ENCODE results near the gene UGT1A3. TPM values are rescaled to one million over a fixed set of nuclear protein-coding genes. Genes with fewer than 3 reads are reported as not detected.
"Not testable (repeated sequence)": the region's sequence is repeated elsewhere in the genome, so short reads cannot be mapped to it uniquely, and the experiment has no call there.

UGT1A3 gene
- total RNA-seq, 1 donor from 2014 or later: not detected

GRCh38 chr2:233718552-233718951 is 10.3 kb upstream of the UGT1A3 start, which contains the start of gene UGT1A4:
Gene UGT1A4, plus strand, starts transcription at chr2:233718736. Its CDS starts 85 bp downstream, at chr2:233718821.
- no peak for DNase-seq (ENCODE audit: low read depth)
- H3K36me3 ChIP-seq (ENCODE audit: control insufficient read depth, insufficient read depth, low read length): no peaks in the 10 kb centered on the region
- no peak within 1 kb of the TSS for H3K4me3 ChIP-seq (ENCODE audit: low read depth, low read length)
- H3K27me3 ChIP-seq (ENCODE audit: control insufficient read depth, insufficient read depth, low read length): no peaks in the 10 kb centered on the region
- no peak for TF ChIP-seq CTCF (IDR thresholded peaks at IDR 0.05; ENCODE audit: insufficient read depth, low read length, poor library complexity, severe bottlenecking)

DNA sequence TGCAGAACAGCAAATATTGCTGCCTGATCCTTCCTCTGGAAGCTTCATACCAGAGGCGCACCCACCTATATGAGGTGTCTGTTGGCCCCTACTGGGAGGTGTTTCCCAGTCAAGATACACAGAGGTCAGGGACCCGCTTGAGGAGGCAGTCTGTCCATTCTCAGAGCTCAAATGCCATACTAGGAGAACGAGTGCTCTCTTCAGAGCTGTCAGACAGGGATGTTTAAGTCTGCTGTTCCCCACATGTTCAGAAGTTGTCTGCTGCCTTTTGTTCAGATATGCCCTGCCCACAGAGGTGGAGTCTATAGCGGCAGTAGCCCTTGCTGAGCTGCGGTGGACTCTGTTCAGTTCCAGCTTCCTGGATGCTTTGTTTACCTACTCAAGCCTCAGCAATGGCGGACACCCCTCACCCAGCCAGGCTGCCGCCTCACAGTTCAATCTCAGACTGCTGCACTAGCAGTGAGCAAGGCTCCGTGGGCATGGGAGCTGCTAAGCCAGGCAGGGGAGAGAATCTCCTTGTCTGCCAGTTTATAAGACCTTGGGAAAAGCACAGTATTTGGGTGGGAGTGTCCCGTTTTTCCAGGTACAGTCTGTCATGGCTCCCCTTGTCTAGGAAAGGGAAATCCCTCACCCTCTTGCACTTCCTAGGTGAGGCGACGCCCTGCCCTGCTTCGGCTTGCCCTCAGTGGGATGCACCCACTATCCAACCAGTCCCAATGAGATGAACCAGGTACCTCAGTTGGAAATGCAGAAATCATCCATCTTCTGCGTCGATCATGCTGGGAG is 8.2 kb downstream of the UGT1A3 start:
- DNase-seq (ENCODE audit: low read depth); H3K27me3 ChIP-seq (ENCODE audit: control insufficient read depth, insufficient read depth, low read length); H3K36me3 ChIP-seq (ENCODE audit: control insufficient read depth, insufficient read depth, low read length); H3K4me3 ChIP-seq (ENCODE audit: low read depth, low read length): not testable (repeated sequence)

DNA sequence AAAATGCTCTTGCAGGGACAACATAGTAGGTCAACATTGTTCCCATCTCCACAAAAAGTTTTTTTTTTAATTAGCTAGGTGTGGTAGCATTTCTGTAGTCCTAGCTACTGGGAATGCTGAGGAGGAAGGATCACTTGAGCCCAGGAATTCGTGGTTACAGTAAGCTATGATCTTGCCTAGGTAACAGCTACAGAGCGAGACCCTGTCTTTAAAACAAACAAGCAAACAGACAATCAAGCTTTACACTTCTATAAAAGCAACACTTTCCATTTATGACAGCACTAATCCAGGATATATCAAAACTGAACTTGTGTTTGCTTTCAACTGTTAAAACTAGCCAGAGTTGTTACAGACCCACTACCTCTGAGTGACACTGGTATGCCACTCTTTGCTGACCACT is 12.0 kb downstream of the UGT1A3 start:
- Histone ChIP-seq H3K4me3 (ENCODE audit: low read depth, low read length) (no peak overlapping the region), H3K27me3 (ENCODE audit: control insufficient read depth, insufficient read depth, low read length) (no peaks in the 10 kb centered on the region), H3K36me3 (ENCODE audit: control insufficient read depth, insufficient read depth, low read length) (no peaks in the 10 kb centered on the region)
- DNase-seq (ENCODE audit: low read depth): no peak
- no peak for TF ChIP-seq CTCF (IDR thresholded peaks at IDR 0.05; ENCODE audit: insufficient read depth, low read length, poor library complexity, severe bottlenecking)

DNA sequence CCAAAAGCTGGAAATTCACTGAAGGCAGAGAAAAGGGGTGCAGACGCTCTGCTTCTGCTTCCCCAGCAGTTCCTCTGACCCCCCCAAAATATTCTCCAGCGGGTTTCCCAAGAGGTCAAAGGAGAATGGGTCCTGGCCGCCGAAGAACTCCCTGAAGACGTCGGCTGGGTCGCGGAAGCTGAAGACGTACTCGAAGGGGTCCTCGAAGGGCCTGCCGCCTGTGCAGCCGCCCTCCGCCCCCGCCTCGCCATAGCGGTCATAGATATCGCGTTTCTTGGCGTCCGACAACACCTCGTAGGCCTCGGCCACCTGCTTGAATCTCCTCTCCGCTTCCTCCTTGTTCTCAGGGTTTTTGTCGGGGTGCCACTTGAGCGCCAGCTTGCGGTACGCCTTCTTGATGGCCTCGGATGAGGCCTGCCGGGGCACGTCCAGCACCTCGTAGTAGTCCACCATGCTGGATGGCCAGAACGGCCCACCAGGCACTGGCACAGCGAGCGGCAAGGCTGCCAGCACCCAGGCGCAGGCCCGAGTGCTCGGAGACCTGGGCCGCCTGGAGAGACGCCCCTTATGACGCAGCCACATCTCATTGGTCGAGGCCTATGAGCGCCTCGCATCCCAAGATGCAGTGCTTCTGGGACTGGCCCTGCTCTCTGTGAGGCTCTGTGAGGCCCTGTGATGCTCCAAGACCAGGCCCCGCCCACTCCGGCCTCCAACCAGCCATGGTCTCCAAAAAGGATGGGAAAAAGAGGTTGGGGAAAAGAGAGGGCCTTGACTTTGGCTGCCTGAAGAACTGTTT is 14.8 kb downstream of the UGT1A3 start:
- Histone ChIP-seq H3K27me3 (ENCODE audit: control insufficient read depth, insufficient read depth, low read length) (no peaks in the 10 kb centered on the region), H3K4me3 (ENCODE audit: low read depth, low read length) (no peak overlapping the region), H3K36me3 (ENCODE audit: control insufficient read depth, insufficient read depth, low read length) (no peaks in the 10 kb centered on the region)
- TF ChIP-seq CTCF (IDR thresholded peaks at IDR 0.05; ENCODE audit: insufficient read depth, low read length, poor library complexity, severe bottlenecking): no peak
- DNase-seq (ENCODE audit: low read depth): no peak

GRCh38 chr2:233745073-233745755 is 16.4 kb downstream of the UGT1A3 start:
- no peaks in the 10 kb centered on the region for H3K27me3 ChIP-seq (ENCODE audit: control insufficient read depth, insufficient read depth, low read length)
- no peaks in the 10 kb centered on the region for H3K36me3 ChIP-seq (ENCODE audit: control insufficient read depth, insufficient read depth, low read length)
- no peak overlapping the region for H3K4me3 ChIP-seq (ENCODE audit: low read depth, low read length)
- no peak for DNase-seq (ENCODE audit: low read depth)
- no peak for TF ChIP-seq CTCF (IDR thresholded peaks at IDR 0.05; ENCODE audit: insufficient read depth, low read length, poor library complexity, severe bottlenecking)

DNA sequence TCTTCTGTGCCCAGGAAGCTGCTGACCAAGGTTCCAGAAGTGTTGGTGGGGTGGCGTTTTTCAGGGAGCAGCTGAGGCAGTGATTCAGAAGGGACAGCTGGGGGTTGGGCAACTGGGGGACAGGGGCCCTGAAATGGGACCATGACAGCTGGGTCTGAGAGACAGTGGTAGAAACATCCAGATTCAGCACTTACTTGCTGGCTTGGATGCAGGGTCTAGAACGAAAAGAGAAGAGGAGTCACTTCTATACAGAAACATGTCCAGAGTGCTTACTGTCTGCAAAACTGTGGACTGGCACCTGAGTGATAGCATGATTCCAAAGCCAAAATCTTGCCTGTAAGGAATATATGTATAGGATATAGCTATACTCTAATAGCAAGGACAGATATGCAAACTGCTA is 17.0 kb downstream of the UGT1A3 start:
- not testable (repeated sequence) for H3K27me3 ChIP-seq (ENCODE audit: control insufficient read depth, insufficient read depth, low read length); H3K4me3 ChIP-seq (ENCODE audit: low read depth, low read length); DNase-seq (ENCODE audit: low read depth)

More for the DNA sequence above, 17.0 kb downstream of the UGT1A3 start:
- not testable (repeated sequence) for H3K36me3 ChIP-seq (ENCODE audit: control insufficient read depth, insufficient read depth, low read length)

Data from kidney epithelial cell (primary cell).